Heart left ventricle (tissue), 13 donors: ENCODE measurements around the gene MGAT5.

ENCODE experiments used
- CTCF ChIP-seq, 12 donors: fragments of 200-600 bp; sonication (generic) in 4 of 12; IDR thresholded peaks; one replicate each; pipeline versions ENCODE4 v1.5.0 to v1.8.0; 2018 to 2022; ENCODE audit warnings: antibody characterized with exemption in 12 of 12, mild to moderate bottlenecking in 5 of 12
- POLR2A ChIP-seq, 2 donors: fragments of 450-650 bp; IDR thresholded peaks; one replicate each; pipeline ENCODE4 v1.6.1; 2017; ENCODE audit warnings: antibody characterized with exemption in 2 of 2, mild to moderate bottlenecking in 2 of 2, moderate library complexity in 2 of 2
- donor health status: ischemic (EF 13 %, LVEDD 7.1; RV severe dilation, severe dysfunction).
- donor health status: DM: no; HTN: yes; CAD: no.
- donor health status: DM: no; HTN: no; CAD: no.
- donor health status: ischemic (EF 25% LVEDD 6.9; RV normal size, moderate dysfunction).
- donor health status: ischemic (EF 25% LVEDD 5.7; RV mildly dilated, moderate dysfunction).
- donor health status: ischemic (EF 35%, LVEDD 5.7; RV mildly dilated, moderate dysfunction).
- donor health status: nonischemic (EF 11% LVEDD 7.7; RV severe dilation, severe dysfunction).
- donor health status: DM: yes; HTN: yes; CAD: no.
- donor health status: PGD.
- donor health status: ischemic (EF 29% LVEDD 5.4; RV normal size, mild dysfunction).
- donor health status: nonischemic (EF 23%, LVEDD 6.1; RV moderate dilation, normal function).

DNA sequence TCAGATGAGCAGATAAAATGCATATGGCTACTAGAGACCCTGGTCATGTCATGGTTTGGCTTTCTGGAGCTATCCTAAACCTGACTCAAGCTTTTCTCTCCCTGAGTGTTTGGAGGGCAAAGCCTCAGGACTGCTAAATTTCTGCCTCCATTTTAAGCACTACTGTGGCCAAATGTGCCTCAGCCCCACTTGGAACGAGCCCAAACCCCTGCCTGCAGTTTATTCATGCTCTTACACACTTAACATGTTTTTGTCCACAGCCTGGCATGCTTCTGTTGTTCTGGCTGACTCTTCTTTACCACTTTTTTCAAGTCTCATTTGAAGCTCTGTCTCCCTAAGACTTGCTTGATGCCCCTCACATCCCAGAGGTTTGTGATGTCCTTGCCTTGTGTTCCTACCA, 24.7 kb downstream of the MGAT5 start:
- TF ChIP-seq CTCF (IDR thresholded peaks at IDR 0.05) = no peak
- no peak for TF ChIP-seq POLR2A (IDR thresholded peaks at IDR 0.05)
